ENCODE results near the gene CD101. TPM values are rescaled to one million over a fixed set of nuclear protein-coding genes. Genes with fewer than 3 reads are reported as not detected.

Gene CD101
- total and polyA plus RNA-seq, 2 of the 8 experiments (the other 6 are each of a cell fraction or from before 2014, with no cell fraction given), result 1.1 to 1.2 TPM

GRCh38 chr1:116999596-116999995, 2.0 kb upstream of the CD101 start:
- Histone ChIP-seq H3K23ac (ENCODE audit: insufficient read length) (no peak overlapping the region), H2AFZ (ENCODE audit: low read length) (no peak overlapping the region), H2BK12ac (ENCODE audit: low read depth, low read length) (no peak overlapping the region), H2BK20ac (ENCODE audit: low read length) (no peak overlapping the region), H2BK5ac (ENCODE audit: low read depth, low read length) (no peak overlapping the region), H3K14ac (ENCODE audit: insufficient read length) (no peak overlapping the region), H3K56ac (replicated peaks; ENCODE audit: insufficient read length, low read depth, low read length) (no peak overlapping the region), H3K36me3 (ENCODE audit: control insufficient read depth in 2 of 4, insufficient read depth in 4 of 4, low read length in 3 of 4) (no peaks in the 10 kb centered on the region), H3K4me1 (replicated peaks in 1 of 4; ENCODE audit: control insufficient read depth in 3 of 4, insufficient read depth in 4 of 4, low read length in 3 of 4) (peaks cover 0 to 10% (median 3%) of the 10 kb centered on the region in 4 experiments; a peak in 6 of 7 replicates), H3K4me2 (ENCODE audit: insufficient read depth in 1 of 2, low read depth in 2 of 2, low read length in 2 of 2) (no peak overlapping the region), H3K27me3 (replicated peaks in 1 of 4; ENCODE audit: control insufficient read depth in 3 of 4, extremely low read depth in 1 of 4, insufficient read depth in 3 of 4, low read length in 3 of 4) (no peaks in the 10 kb centered on the region), H3K4me3 (ENCODE audit: extremely low read depth in 1 of 4, insufficient read depth in 2 of 4, low read depth in 3 of 4, low read length in 4 of 4) (no peak overlapping the region), H2BK15ac (ENCODE audit: low read length) (no peak overlapping the region), H3K4ac (replicated peaks; ENCODE audit: insufficient read length, low read depth, low read length) (no peak overlapping the region), H4K8ac (ENCODE audit: extremely low read depth, insufficient read depth, low read length) (no peak overlapping the region), H3K79me1 (ENCODE audit: low read depth, low read length) (no peaks in the 10 kb centered on the region), H4K5ac (ENCODE audit: insufficient read length, low read depth, low read length) (no peak overlapping the region), H3K18ac (ENCODE audit: extremely low read depth, low read length) (no peak overlapping the region), H3K9me3 (ENCODE audit: insufficient read depth in 2 of 2, low read depth in 1 of 2, low read length in 1 of 2) (no peaks in the 10 kb centered on the region), H3K23me2 (ENCODE audit: low read depth, low read length) (no peaks in the 10 kb centered on the region; the same call in 1 of the 2 replicates), H4K91ac (replicated peaks; ENCODE audit: insufficient read length, low read length) (no peak overlapping the region), H2AK5ac (ENCODE audit: low read depth, low read length) (no peak overlapping the region), H3K79me2 (ENCODE audit: control insufficient read depth in 1 of 2, insufficient read depth in 2 of 2, low read length in 2 of 2) (no peaks in the 10 kb centered on the region), H3K27ac (ENCODE audit: low read depth, low read length) (no peak overlapping the region), H2BK120ac (replicated peaks; ENCODE audit: low read depth, low read length) (no peak overlapping the region), H3K9ac (replicated peaks in 1 of 4; ENCODE audit: extremely low read depth in 1 of 4, low read depth in 3 of 4, low read length in 3 of 4) (no peak overlapping the region), H4K20me1 (replicated peaks in 1 of 2; ENCODE audit: control insufficient read depth in 1 of 2, insufficient read depth in 2 of 2, low read length in 2 of 2) (no peaks in the 10 kb centered on the region)
- TF ChIP-seq CBX8 (IDR thresholded peaks at IDR 0.05; ENCODE audit: borderline replicate concordance, low read depth, low read length), result no peak
- DNase-seq (ENCODE audit: low read depth in 1 of 2, low spot score in 2 of 2) (no peak), FAIRE-seq (no peak)
- ChIA-PET CTCF (ENCODE audit: partially characterized antibody) (interaction anchor here (1.0 to 1.3 kb wide), 2 partner anchors 14 to 235 kb away, joined by 3 to 4 read pairs; no protein-coding TSS in a partner anchor), POLR2A (ENCODE audit: partially characterized antibody) (no interaction called here)
- 92% methylated on average over 3 of the region's 3 CpGs; no CpG with 5 or more reads in 1 of the 2 experiments for whole genome bisulfite sequencing, 2 experiments (ENCODE audit: extremely low coverage in 1 of 2, insufficient coverage in 1 of 2, insufficient read length in 1 of 2, insufficient replicate concordance in 2 of 2, low coverage in 1 of 2, low lambda C conversion rate in 2 of 2, missing lambda C conversion rate in 1 of 2)
